Endothelial cell of umbilical vein (primary cell): ENCODE measurements around the gene RHD. TPM values are rescaled to one million over a fixed set of nuclear protein-coding genes. Genes with fewer than 3 reads are reported as not detected.

Experiments
- BruUV-seq: library from RNA; stranded (reverse); fragments of 400-500 nt; replicated peaks from 2 replicates; lab custom pipeline; 2021; lab: Mats Ljungman, UMichigan
- CTCF ChIA-PET: fragments of 300-600, 350-600 bp; sonication (Branson Sonifier 250); formaldehyde crosslinking; loops from one replicate; lab custom pipeline; 2021; ENCODE audit warnings: antibody characterized with exemption, inconsistent platforms; lab: Charles Lee
- POLR2A ChIA-PET: fragments of 300-600, 350-600 bp; sonication (Branson Sonifier 250); formaldehyde crosslinking; loops from one replicate; lab custom pipeline; 2021; ENCODE audit warnings: antibody characterized with exemption, inconsistent platforms; lab: Charles Lee
- DNase-seq: peaks from one replicate; pipeline ENCODE4 v3.0.0-alpha.2; 2011; ENCODE audit warnings: low read depth, low spot score
- FAIRE-seq: peaks from 2 replicates; lab custom pipeline; 2011; peaks lifted over from hg19 to GRCh38; lab: Jason Lieb, UNC
- H2AFZ ChIP-seq: 2 replicates; pipeline ENCODE4 v1.6.0; 2012; ENCODE audit warnings: low read depth, low read length, control low read depth, inconsistent platforms
- H3K27ac ChIP-seq: 2 replicates; pipeline ENCODE4 v1.5.1; 2011; ENCODE audit warnings: low read depth, mild to moderate bottlenecking, control low read depth, low read length, moderate library complexity; ENCODE audit not compliant: insufficient read depth
- H3K27me3 ChIP-seq, 2 experiments: 2 replicates each; pipeline versions ENCODE4 v1.6.0 to v1.6.1; 2011; ENCODE audit warnings: low read length in 2 of 2, mixed read lengths in 1 of 2; ENCODE audit not compliant: control insufficient read depth in 2 of 2, insufficient read depth in 2 of 2
- H3K36me3 ChIP-seq, 2 experiments: 2 replicates in 1 of 2; 3 replicates in 1 of 2; pipeline ENCODE4 v1.5.1; 2011; ENCODE audit warnings: low read length in 2 of 2, mild to moderate bottlenecking in 1 of 2, moderate library complexity in 1 of 2; ENCODE audit not compliant: control insufficient read depth in 2 of 2, insufficient read depth in 2 of 2; ENCODE audit errors: extremely low read depth in 1 of 2
- H3K4me1 ChIP-seq: 3 replicates; pipeline ENCODE4 v1.5.1; 2011; ENCODE audit warnings: mild to moderate bottlenecking, low read length; ENCODE audit not compliant: control insufficient read depth, insufficient read depth; ENCODE audit errors: extremely low read depth
- H3K4me2 ChIP-seq: 2 replicates; pipeline ENCODE4 v1.6.1; 2011; ENCODE audit warnings: low read length, control low read depth, mixed read lengths; ENCODE audit not compliant: insufficient read depth
- H3K4me3 ChIP-seq, 3 experiments: fragments of 200-600 bp in 1 of 3; sonication (generic), shearing (Covaris generic) in 1 of 3; replicated peaks in 1 of 3; 2 replicates each; pipeline ENCODE4 v1.5.1; 2011 to 2016; ENCODE audit warnings: control low read depth in 3 of 3, low read length in 3 of 3, mild to moderate bottlenecking in 2 of 3, inconsistent platforms in 1 of 3, low read depth in 1 of 3, moderate library complexity in 1 of 3; ENCODE audit not compliant: insufficient read depth in 1 of 3
- H3K79me2 ChIP-seq: 2 replicates; pipeline ENCODE4 v1.6.0; 2012; ENCODE audit warnings: low read length, inconsistent platforms; ENCODE audit not compliant: control insufficient read depth, insufficient read depth
- H3K9ac ChIP-seq: replicated peaks from 2 replicates; pipeline ENCODE3; 2011; ENCODE audit warnings: low read length, control low read depth; ENCODE audit not compliant: insufficient read depth; ENCODE audit errors: extremely low read depth
- H3K9me1 ChIP-seq: replicated peaks from 3 replicates; pipeline ENCODE4 v1.6.0; 2011; ENCODE audit warnings: mild to moderate bottlenecking, low read length; ENCODE audit not compliant: control insufficient read depth, insufficient read depth; ENCODE audit errors: extremely low read depth
- H3K9me3 ChIP-seq: replicated peaks from 2 replicates; pipeline ENCODE4 v1.5.1; 2012; ENCODE audit warnings: low read length, inconsistent platforms; ENCODE audit not compliant: control insufficient read depth, insufficient read depth
- H4K20me1 ChIP-seq: replicated peaks from 2 replicates; pipeline ENCODE3; 2011; ENCODE audit warnings: mild to moderate bottlenecking, low read length; ENCODE audit not compliant: control insufficient read depth, insufficient read depth; ENCODE audit errors: extremely low read depth
- CTCF ChIP-seq, 2 donors: IDR thresholded peaks; 1 replicate in 1 of 2; 2 replicates in 1 of 2; pipeline ENCODE4 v1.5.1; 2011; ENCODE audit warnings: low read length in 2 of 2, mild to moderate bottlenecking in 2 of 2, moderate library complexity in 2 of 2, control low read depth in 1 of 2, inconsistent platforms in 1 of 2, low read depth in 1 of 2; ENCODE audit not compliant: insufficient read depth in 1 of 2; ENCODE audit errors: extremely low read depth in 1 of 2
- EZH2 ChIP-seq: IDR thresholded peaks from 2 replicates; pipeline ENCODE4 v1.6.1; 2012; ENCODE audit warnings: borderline replicate concordance, low read depth, mild to moderate bottlenecking, moderate library complexity, low read length, inconsistent platforms; ENCODE audit not compliant: severe bottlenecking
- FOS ChIP-seq: IDR thresholded peaks from 2 replicates; pipeline ENCODE4 v1.6.1; 2011; ENCODE audit warnings: mild to moderate bottlenecking, low read length, moderate library complexity, borderline replicate concordance; ENCODE audit not compliant: insufficient read depth
- GATA2 ChIP-seq: IDR thresholded peaks from 2 replicates; pipeline ENCODE4 v1.7.0; 2011; ENCODE audit warnings: low read depth, mild to moderate bottlenecking, moderate library complexity, mixed read lengths, low read length; ENCODE audit not compliant: insufficient read length, insufficient read depth
- JUN ChIP-seq: IDR thresholded peaks from 2 replicates; pipeline ENCODE4 v1.6.1; 2011; ENCODE audit warnings: borderline replicate concordance, low read depth; ENCODE audit not compliant: insufficient read length, insufficient read depth
- MAX ChIP-seq: IDR thresholded peaks from 2 replicates; pipeline ENCODE4 v1.6.1; 2011; ENCODE audit not compliant: insufficient read depth, insufficient read length
- MYC ChIP-seq: IDR thresholded peaks from one replicate; pipeline ENCODE4 v1.6.1; 2011; ENCODE audit warnings: mild to moderate bottlenecking, low read depth, low read length
- POLR2A ChIP-seq: IDR thresholded peaks from 2 replicates; pipeline ENCODE4 v1.6.1; 2012; ENCODE audit warnings: low read depth, mild to moderate bottlenecking, control low read depth, low read length
- POLR2AphosphoS5 ChIP-seq: IDR thresholded peaks from 2 replicates; pipeline ENCODE4 v1.6.1; 2012; ENCODE audit warnings: low read depth, mild to moderate bottlenecking, control low read depth, low read length, moderate library complexity; ENCODE audit not compliant: insufficient read depth
- dilution Hi-C: fragments of 300-500 bp; cut with MboI; formaldehyde crosslinking; loops from one replicate; pipeline ENCODE4 v1.15.0; 2019; ENCODE audit warnings: low sequenced_read_pairs; ENCODE audit not compliant: extremely low pct_ligation_motif_present
- intact Hi-C: fragments of 100-400 bp; cut with micrococcal nuclease; formaldehyde crosslinking; loops from one replicate; pipeline ENCODE4 v1.10.0; 2022
- polyA plus RNA-seq, 4 experiments: library from polyadenylated mRNA; depleted of rRNA in 3 of 4; stranded (reverse) in 3 of 4; unstranded in 1 of 4; fragments of >200 nt; gene quantifications; 2 replicates each; pipeline versions ENCODE4 v1.2.1 to v1.2.3, GENCODE V29; 2011 to 2012; ENCODE audit warnings: missing spikeins in 1 of 4
- total RNA-seq: library from RNA; stranded (reverse); gene quantifications from 2 replicates; pipeline ENCODE4 v1.2.3, GENCODE V29; 2021

Gene RHD
- total and polyA plus RNA-seq, 2 donors (not counting 3 experiments of a cell fraction or from before 2014, with no cell fraction given): not detected

- H3K36me3 ChIP-seq: peaks cover 7 to 24% of the 10 kb centered on the region in 2 experiments
- peaks cover 19% of the 10 kb centered on the region for H3K4me1 ChIP-seq
- no peak for TF ChIP-seq MAX
- no peak for TF ChIP-seq GATA2
- TF ChIP-seq FOS: no peak
- TF ChIP-seq EZH2: no peak
- TF ChIP-seq JUN: no peak
- peak; percentile 81 for TF ChIP-seq POLR2AphosphoS5
- TF ChIP-seq CTCF (IDR thresholded peaks at IDR 0.05; ENCODE audit: extremely low read depth in 1 of 2, insufficient read depth in 1 of 2, low read depth in 1 of 2, low read length in 2 of 2): peak; percentile 62 to 76
- peak; percentile 89 for TF ChIP-seq POLR2A
- no peak for TF ChIP-seq MYC
- peak overlapping the region; percentile 36 for H3K27ac ChIP-seq
- H3K79me2 ChIP-seq: peaks cover 16% of the 10 kb centered on the region
- H3K4me2 ChIP-seq: peak overlapping the region; percentile 71
- H3K9ac ChIP-seq: peak overlapping the region; percentile 39
- dilution Hi-C loops (no loop called here), intact Hi-C loops (loop anchor here (1.0 to 10.0 kb wide), 2 partner anchors 7 to 565 kb away; partner anchors contain the start of genes RSRP1 and SELENON)
- H2AFZ ChIP-seq: peak overlapping the region; percentile 21
- no peaks in the 10 kb centered on the region for H3K9me3 ChIP-seq
- peak overlapping the region; percentile 5 to 43 (median 29) for H3K4me3 ChIP-seq
- H3K27me3 ChIP-seq: no peaks in the 10 kb centered on the region
- H3K9me1 ChIP-seq: no peaks in the 10 kb centered on the region
- FAIRE-seq (peak; percentile 93), DNase-seq (peak; percentile 91)
- CTCF ChIA-PET: interaction anchor here (0.6 to 1.6 kb wide), 7 partner anchors 9 to 281 kb away, joined by 3 to 12 read pairs (median 5); no protein-coding TSS in a partner anchor
- no TSS peak for BruUV-seq
- POLR2A ChIA-PET: interaction anchor here (0.5 to 1.4 kb wide), 3 partner anchors 8 to 1567 kb away, joined by 3 to 5 read pairs (median 3); partner anchors contain the start of gene RSRP1
- peaks cover 9% of the 10 kb centered on the region for H4K20me1 ChIP-seq
These were observed 32.4 kb upstream of the RHD start for GRCh38 chr1:25239681-25240541.
